Right cardiac atrium (tissue), 5 donors: ENCODE results near the gene SMOC1. TPM values are rescaled to one million over a fixed set of nuclear protein-coding genes. Genes with fewer than 3 reads are reported as not detected.

Source experiments
- ATAC-seq, 2 donors: fragments of 200-7000 bp; cut with Tn5 transposase; one replicate each; pipeline versions ENCODE4 v1.8.0 to v1.9.1; 2020; ENCODE audit warnings: moderate library complexity in 2 of 2, mild to moderate bottlenecking in 1 of 2
- DNase-seq, 3 donors: peaks; one replicate each; pipeline ENCODE4 v3.0.0-alpha.2; 2020
- H3K27ac ChIP-seq: one replicate; pipeline ENCODE4 v1.5.1; 2013; ENCODE audit warnings: mild to moderate bottlenecking, low read length, control low read depth, moderate library complexity
- H3K27me3 ChIP-seq: one replicate; pipeline ENCODE4 v1.6.1; 2013; ENCODE audit not compliant: control insufficient read depth, insufficient read depth
- H3K4me1 ChIP-seq: one replicate; pipeline ENCODE4 v1.6.1; 2013; ENCODE audit warnings: low read length; ENCODE audit not compliant: control insufficient read depth, insufficient read depth
- H3K4me3 ChIP-seq: one replicate; pipeline ENCODE4 v1.5.1; 2013; ENCODE audit warnings: low read length, control low read depth
- H3K9me3 ChIP-seq: one replicate; pipeline ENCODE4 v1.6.1; 2013; ENCODE audit warnings: low read length; ENCODE audit not compliant: control insufficient read depth
- WGBS: extraction: QIAGEN DNeasy Blood & Tissue Kit; methylation state at CpG from one replicate; pipeline ENCODE4 v1.1.7; 2013; 5-methylcytosine and 5-hydroxymethylcytosine counted together
- intact Hi-C, 4 donors: fragments of 100-400 bp; cut with DNase I; formaldehyde crosslinking; loops; one replicate each; pipeline versions ENCODE4 v1.11.0 to v1.14.0; 2022 to 2023
- polyA plus RNA-seq: library from polyadenylated mRNA; stranded (reverse); fragments of 200-250 nt; gene quantifications from one replicate; pipeline ENCODE4 v1.2.3, GENCODE V29; 2013
- total RNA-seq, 4 donors: library from RNA; stranded (reverse); fragmentation: NEBNext Ultra II Directional; extraction: Animal tissue kit (Norgen Biotek cat#: 25700); gene quantifications; one replicate each; pipeline ENCODE4 v1.2.1, GENCODE V29; 2021
- donor health status: healthy with polysubstance abuse.
- donor health status: DM: no; HTN: yes; CAD: no.
- donor health status: DM: no; HTN: no; CAD: no.
- donor health status: DM: no; HTN: yes; CAD: no; lungs with severe emphysema.
- donor health status: DM: yes; HTN: yes; CAD: no.

The SMOC1 gene
- total and polyA plus RNA-seq, 5 donors, result 13.4 to 37.0 (median 23.2) TPM

- Histone ChIP-seq H3K4me3 (no peak overlapping the region), H3K4me1 (no peaks in the 10 kb centered on the region), H3K27ac (no peak overlapping the region), H3K9me3 (no peaks in the 10 kb centered on the region), H3K27me3 (no peaks in the 10 kb centered on the region)
- WGBS, result 41% methylated on average over 6 of the region's 6 CpGs
- intact Hi-C loops, result no loop called here
- DNase-seq, result no peak
- peak; percentile 51 to 83 for ATAC-seq
Measured at GRCh38 chr14:69928111-69928523, 48.9 kb downstream of the SMOC1 start.

- H3K4me1 ChIP-seq, result no peaks in the 10 kb centered on the region
- WGBS, result 78% methylated on average over 11 of the region's 11 CpGs
- H3K9me3 ChIP-seq, result no peaks in the 10 kb centered on the region
- DNase-seq (no peak), ATAC-seq (no peak)
- H3K27ac ChIP-seq, result no peak overlapping the region
- no peak overlapping the region for H3K4me3 ChIP-seq
- intact Hi-C loops, result no loop called here
- no peaks in the 10 kb centered on the region for H3K27me3 ChIP-seq
Measured at GRCh38 chr14:69930780-69931379, 51.7 kb downstream of the SMOC1 start.

- H3K4me1 ChIP-seq, result no peaks in the 10 kb centered on the region
- H3K9me3 ChIP-seq, result no peaks in the 10 kb centered on the region
- whole genome bisulfite sequencing, result 71% methylated on average over 12 of the region's 12 CpGs
- no peak overlapping the region for H3K4me3 ChIP-seq
- intact Hi-C loops, result no loop called here
- no peak overlapping the region for H3K27ac ChIP-seq
- ATAC-seq (no peak), DNase-seq (no peak)
- no peaks in the 10 kb centered on the region for H3K27me3 ChIP-seq
Measured at GRCh38 chr14:69931960-69932359, 52.7 kb downstream of the SMOC1 start.

- Histone ChIP-seq H3K27ac (no peak overlapping the region), H3K4me3 (no peak overlapping the region), H3K27me3 (no peaks in the 10 kb centered on the region), H3K4me1 (no peaks in the 10 kb centered on the region), H3K9me3 (no peaks in the 10 kb centered on the region)
- intact Hi-C loops, result no loop called here
- no peak for ATAC-seq
- WGBS, result 64% methylated on average over 10 of the region's 10 CpGs
- no peak for DNase-seq
Measured at GRCh38 chr14:69932391-69932790, 53.2 kb downstream of the SMOC1 start.

GRCh38 chr14:69933623-69934275 lies 54.5 kb downstream of the SMOC1 start:
- H3K4me1 ChIP-seq, result no peaks in the 10 kb centered on the region
- H3K27me3 ChIP-seq, result no peaks in the 10 kb centered on the region
- H3K27ac ChIP-seq, result no peak overlapping the region
- whole genome bisulfite sequencing, result 83% methylated on average over 9 of the region's 9 CpGs
- no peak for DNase-seq
- no peaks in the 10 kb centered on the region for H3K9me3 ChIP-seq
- ATAC-seq, result no peak
- intact Hi-C loops, result no loop called here
- H3K4me3 ChIP-seq, result no peak overlapping the region

GRCh38 chr14:69937367-69938081 lies 58.3 kb downstream of the SMOC1 start:
- peak in 1 of 2 donors; percentile 40 for ATAC-seq
- Histone ChIP-seq H3K27ac (no peak overlapping the region), H3K4me3 (no peak overlapping the region), H3K4me1 (no peaks in the 10 kb centered on the region), H3K27me3 (no peaks in the 10 kb centered on the region), H3K9me3 (no peaks in the 10 kb centered on the region)
- WGBS, result 28% methylated on average over 12 of the region's 12 CpGs
- no peak for DNase-seq
- intact Hi-C loops, result no loop called here

GRCh38 chr14:69938751-69939150 lies 59.5 kb downstream of the SMOC1 start:
- 63% methylated on average over 6 of the region's 6 CpGs for WGBS
- Histone ChIP-seq H3K4me3 (no peak overlapping the region), H3K27me3 (peaks cover 3% of the 10 kb centered on the region), H3K4me1 (no peaks in the 10 kb centered on the region), H3K27ac (no peak overlapping the region), H3K9me3 (no peaks in the 10 kb centered on the region)
- ATAC-seq (peak; percentile 27 to 32), DNase-seq (no peak)
- intact Hi-C loops, result no loop called here

GRCh38 chr14:69941768-69942742 lies 62.8 kb downstream of the SMOC1 start:
- H3K4me3 ChIP-seq, result no peak overlapping the region
- H3K27me3 ChIP-seq, result peaks cover 3% of the 10 kb centered on the region
- WGBS, result 42% methylated on average over 4 of the region's 4 CpGs
- intact Hi-C loops, result no loop called here
- no peak overlapping the region for H3K27ac ChIP-seq
- ATAC-seq, result no peak
- DNase-seq, result no peak
- peaks cover 2% of the 10 kb centered on the region for H3K9me3 ChIP-seq
- no peaks in the 10 kb centered on the region for H3K4me1 ChIP-seq

GRCh38 chr14:69943084-69943780 lies 64.0 kb downstream of the SMOC1 start:
- 43% methylated on average over 12 of the region's 12 CpGs for WGBS
- no peaks in the 10 kb centered on the region for H3K4me1 ChIP-seq
- peaks cover 2% of the 10 kb centered on the region for H3K9me3 ChIP-seq
- ATAC-seq, result no peak
- H3K27me3 ChIP-seq, result peaks cover 3% of the 10 kb centered on the region
- intact Hi-C loops, result no loop called here
- H3K4me3 ChIP-seq, result no peak overlapping the region
- no peak overlapping the region for H3K27ac ChIP-seq
- DNase-seq, result no peak

GRCh38 chr14:69945347-69945746 lies 66.1 kb downstream of the SMOC1 start:
- ATAC-seq (no peak), DNase-seq (no peak)
- H3K4me1 ChIP-seq, result no peaks in the 10 kb centered on the region
- WGBS, result 36% methylated on average over 1 of the region's 1 CpG
- intact Hi-C loops, result no loop called here
- H3K27me3 ChIP-seq, result peaks cover 3% of the 10 kb centered on the region
- no peak overlapping the region for H3K4me3 ChIP-seq
- H3K9me3 ChIP-seq, result peaks cover 2% of the 10 kb centered on the region
- no peak overlapping the region for H3K27ac ChIP-seq
